Tibial artery (tissue), 4 donors: Measurements from ENCODE around the gene B3GLCT.
"Not testable (repeated sequence)": the region's sequence is repeated elsewhere in the genome, so short reads cannot be mapped to it uniquely, and the experiment has no call there.

Source experiments
- DNase-seq, 2 donors: peaks; one replicate each; pipeline ENCODE4 v3.0.0-alpha.2; 2019
- H3K27ac ChIP-seq, 2 donors: fragments of 200-600 bp; sonication (generic) in 1 of 2; 1 replicate in 1 of 2; 2 replicates in 1 of 2; pipeline ENCODE4 v1.5.1; 2018 to 2019; ENCODE audit warnings: mild to moderate bottlenecking in 1 of 2
- H3K27me3 ChIP-seq, 2 donors: fragments of 200-600 bp; sonication (generic) in 1 of 2; one replicate each; pipeline versions ENCODE4 v1.5.1 to v1.6.0; 2016 to 2019
- H3K36me3 ChIP-seq, 3 donors: fragments of 200-600 bp; sonication (generic) in 2 of 3; one replicate each; pipeline ENCODE4 v1.5.1; 2016 to 2019; ENCODE audit warnings: mild to moderate bottlenecking in 2 of 3
- H3K4me1 ChIP-seq, 4 donors: fragments of 200-600 bp; sonication (generic) in 2 of 4; 1 replicate in 3 of 4; 2 replicates in 1 of 4; pipeline ENCODE4 v1.5.1; 2016 to 2019
- H3K4me3 ChIP-seq, 2 donors: fragments of 200-600 bp; sonication (generic) in 1 of 2; 1 replicate in 1 of 2; 2 replicates in 1 of 2; pipeline ENCODE4 v1.5.1; 2018 to 2019; ENCODE audit warnings: mild to moderate bottlenecking in 2 of 2
- H3K9me3 ChIP-seq, 3 donors: fragments of 200-600 bp; sonication (generic) in 1 of 3; one replicate each; pipeline ENCODE4 v1.5.1; 2016 to 2019
- CTCF ChIP-seq, 2 experiments: fragments of 200-600 bp in 1 of 2; fragments of 450-650 bp in 1 of 2; IDR thresholded peaks; one replicate each; pipeline ENCODE4 v1.5.1; 2017 to 2019; ENCODE audit warnings: antibody characterized with exemption in 2 of 2, mild to moderate bottlenecking in 1 of 2, moderate library complexity in 1 of 2
- intact Hi-C: fragments of 100-400 bp; cut with DNase I; formaldehyde crosslinking; loops from one replicate; pipeline ENCODE4 v1.15.0; 2023; ENCODE audit warnings: low total_unique reads

B3GLCT gene

GRCh38 chr13:31168166-31168565, 31.6 kb upstream of the B3GLCT start:
- no peaks in the 10 kb centered on the region for H3K27me3 ChIP-seq
- no peaks in the 10 kb centered on the region for H3K36me3 ChIP-seq
- no peak for TF ChIP-seq CTCF (IDR thresholded peaks at IDR 0.05)
- no peak overlapping the region for H3K4me3 ChIP-seq
- intact Hi-C loops = no loop called here
- no peak for DNase-seq
- no peaks in the 10 kb centered on the region for H3K9me3 ChIP-seq
- H3K4me1 ChIP-seq = peaks cover 0 to 3% (median 0%) of the 10 kb centered on the region in 4 donors
- H3K27ac ChIP-seq = no peak overlapping the region

- no peak overlapping the region for H3K4me3 ChIP-seq
- no peaks in the 10 kb centered on the region for H3K9me3 ChIP-seq
- no peaks in the 10 kb centered on the region for H3K36me3 ChIP-seq
- H3K27ac ChIP-seq = no peak overlapping the region
- intact Hi-C loops = no loop called here
- no peaks in the 10 kb centered on the region for H3K4me1 ChIP-seq
- TF ChIP-seq CTCF (IDR thresholded peaks at IDR 0.05) = no peak
- H3K27me3 ChIP-seq = no peaks in the 10 kb centered on the region
- DNase-seq = no peak
Measured at GRCh38 chr13:31168736-31169135, 31.0 kb upstream of the B3GLCT start.

- Histone ChIP-seq H3K4me1 (no peaks in the 10 kb centered on the region), H3K36me3 (no peaks in the 10 kb centered on the region), H3K27me3 (no peaks in the 10 kb centered on the region), H3K9me3 (no peaks in the 10 kb centered on the region), H3K4me3 (no peak overlapping the region), H3K27ac (no peak overlapping the region)
- DNase-seq = no peak
- no peak for TF ChIP-seq CTCF (IDR thresholded peaks at IDR 0.05)
- intact Hi-C loops = no loop called here
Measured at GRCh38 chr13:31172001-31172400, 27.8 kb upstream of the B3GLCT start.

GRCh38 chr13:31172535-31172934, 27.2 kb upstream of the B3GLCT start:
- Histone ChIP-seq H3K9me3 (no peaks in the 10 kb centered on the region), H3K36me3 (no peaks in the 10 kb centered on the region), H3K4me3 (no peak overlapping the region), H3K27me3 (no peaks in the 10 kb centered on the region), H3K27ac (no peak overlapping the region), H3K4me1 (no peaks in the 10 kb centered on the region)
- intact Hi-C loops = no loop called here
- no peak for DNase-seq
- no peak for TF ChIP-seq CTCF (IDR thresholded peaks at IDR 0.05)

GRCh38 chr13:31174018-31174417, 25.8 kb upstream of the B3GLCT start:
- no peaks in the 10 kb centered on the region for H3K27me3 ChIP-seq
- DNase-seq = no peak
- TF ChIP-seq CTCF (IDR thresholded peaks at IDR 0.05) = no peak
- H3K9me3 ChIP-seq = no peaks in the 10 kb centered on the region
- H3K4me1 ChIP-seq = no peaks in the 10 kb centered on the region
- no peak overlapping the region for H3K4me3 ChIP-seq
- H3K27ac ChIP-seq = no peak overlapping the region
- intact Hi-C loops = no loop called here
- H3K36me3 ChIP-seq = no peaks in the 10 kb centered on the region

GRCh38 chr13:31175847-31176532, 23.8 kb upstream of the B3GLCT start:
- no peak for TF ChIP-seq CTCF (IDR thresholded peaks at IDR 0.05)
- Histone ChIP-seq H3K9me3 (no peaks in the 10 kb centered on the region), H3K27ac (no peak overlapping the region), H3K36me3 (no peaks in the 10 kb centered on the region), H3K27me3 (no peaks in the 10 kb centered on the region), H3K4me3 (no peak overlapping the region), H3K4me1 (no peaks in the 10 kb centered on the region)
- no peak for DNase-seq
- intact Hi-C loops = no loop called here

GRCh38 chr13:31177813-31178495, 21.8 kb upstream of the B3GLCT start:
- H3K27me3 ChIP-seq, H3K9me3 ChIP-seq, H3K4me1 ChIP-seq, intact Hi-C loops, H3K4me3 ChIP-seq, H3K27ac ChIP-seq, DNase-seq, H3K36me3 ChIP-seq: not testable (repeated sequence)
